Lower leg skin (tissue), 4 donors: Measurements from ENCODE around the gene DFFB. TPM values are rescaled to one million over a fixed set of nuclear protein-coding genes. Genes with fewer than 3 reads are reported as not detected.

Experiments used
- DNase-seq, 2 donors: peaks; one replicate each; pipeline ENCODE4 v3.0.0-alpha.2; 2019; ENCODE audit warnings: low spot score in 2 of 2
- H3K4me3 ChIP-seq: fragments of 200-600 bp; sonication (generic); 2 replicates; pipeline ENCODE4 v1.5.1; 2017; ENCODE audit warnings: mild to moderate bottlenecking, low read depth; ENCODE audit not compliant: poor library complexity, severe bottlenecking
- CTCF ChIP-seq, 3 donors: fragments of 450-650 bp; IDR thresholded peaks; one replicate each; pipeline ENCODE4 v1.5.1; 2016; ENCODE audit warnings: antibody characterized with exemption in 3 of 3, mild to moderate bottlenecking in 3 of 3, moderate library complexity in 2 of 3
- POLR2A ChIP-seq, 2 donors: fragments of 450-650 bp; IDR thresholded peaks; one replicate each; pipeline ENCODE4 v1.6.1; 2016 to 2017; ENCODE audit warnings: antibody characterized with exemption in 2 of 2, mild to moderate bottlenecking in 1 of 2, moderate library complexity in 1 of 2
- WGBS, 2 donors: methylation state at CpG; one replicate each; pipeline ENCODE4 v1.1.5; 2018; 5-methylcytosine and 5-hydroxymethylcytosine counted together
- intact Hi-C: fragments of 100-400 bp; cut with DNase I; formaldehyde crosslinking; loops from one replicate; pipeline ENCODE4 v1.15.0; 2023; ENCODE audit warnings: low total_unique reads
- total RNA-seq, 4 donors: library from RNA; depleted of rRNA; stranded (reverse); fragments of >200 nt; gene quantifications; one replicate each; pipeline ENCODE4 v1.1.0, GENCODE V29; 2016

The DFFB gene
- total RNA-seq, 4 donors from 2014 or later = 3.0 to 10.3 (median 6.8) TPM

GRCh38 chr1:3890389-3891328 is 33.4 kb downstream of the DFFB start:
- H3K4me3 ChIP-seq = no peak overlapping the region
- intact Hi-C loops = no loop called here
- 77 to 79% methylated on average over 26 of the region's 26 CpGs for WGBS, 2 donors
- no peak for TF ChIP-seq POLR2A (IDR thresholded peaks at IDR 0.05)
- no peak for TF ChIP-seq CTCF (IDR thresholded peaks at IDR 0.05)
- no peak for DNase-seq

GRCh38 chr1:3891329-3891865 is 34.1 kb downstream of the DFFB start:
- WGBS, 2 donors = 85 to 86% methylated on average over 17 of the region's 17 CpGs
- TF ChIP-seq POLR2A (IDR thresholded peaks at IDR 0.05) (no peak), CTCF (IDR thresholded peaks at IDR 0.05) (no peak)
- H3K4me3 ChIP-seq = no peak overlapping the region
- intact Hi-C loops = no loop called here
- no peak for DNase-seq

GRCh38 chr1:3892748-3893147 is 35.5 kb downstream of the DFFB start:
- TF ChIP-seq POLR2A (IDR thresholded peaks at IDR 0.05) = no peak
- no peak for TF ChIP-seq CTCF (IDR thresholded peaks at IDR 0.05)
- DNase-seq = no peak
- 50 to 51% methylated on average over 14 of the region's 14 CpGs for WGBS, 2 donors
- H3K4me3 ChIP-seq = no peak overlapping the region
- intact Hi-C loops = no loop called here

- intact Hi-C loops = no loop called here
- H3K4me3 ChIP-seq = no peak overlapping the region
- TF ChIP-seq POLR2A (IDR thresholded peaks at IDR 0.05) (no peak), CTCF (IDR thresholded peaks at IDR 0.05) (no peak)
- DNase-seq = no peak
- 81 to 82% methylated on average over 5 of the region's 5 CpGs for WGBS, 2 donors
Measured at GRCh38 chr1:3893190-3893589, 35.9 kb downstream of the DFFB start.

GRCh38 chr1:3894626-3895278 is 37.5 kb downstream of the DFFB start:
- no peak overlapping the region for H3K4me3 ChIP-seq
- WGBS, 2 donors = 91% methylated on average over 17 of the region's 17 CpGs
- intact Hi-C loops = no loop called here
- TF ChIP-seq CTCF (IDR thresholded peaks at IDR 0.05) (no peak), POLR2A (IDR thresholded peaks at IDR 0.05) (no peak)
- no peak for DNase-seq
